ENCODE measurements around the gene EIF4G3. TPM values are rescaled to one million over a fixed set of nuclear protein-coding genes. Genes with fewer than 3 reads are reported as not detected.

The EIF4G3 gene
- total and polyA plus RNA-seq, 4 donors: 16.5 to 59.8 (median 33.4) TPM

- DNase-seq (no peak), ATAC-seq (ENCODE audit: insufficient read depth, low FRiP score) (no peak)
- H3K9me3 ChIP-seq (ENCODE audit: control insufficient read depth in 4 of 4, insufficient read depth in 3 of 4, low read length in 3 of 4): no peaks in the 10 kb centered on the region
- 97 to 98% methylated on average over 6 of the region's 6 CpGs for WGBS, 2 donors
- no peak overlapping the region for H3K9ac ChIP-seq (ENCODE audit: insufficient read depth in 1 of 2, low read length in 2 of 2)
- no peaks in the 10 kb centered on the region for H3K27me3 ChIP-seq (ENCODE audit: control insufficient read depth in 3 of 3, insufficient read depth in 3 of 3, low read length in 2 of 3)
- H3K36me3 ChIP-seq (ENCODE audit: control insufficient read depth in 4 of 4, insufficient read depth in 4 of 4, low read length in 4 of 4): peaks cover 4 to 32% (median 18%) of the 10 kb centered on the region in 4 donors
- H3K4me1 ChIP-seq (ENCODE audit: control insufficient read depth in 5 of 5, insufficient read depth in 5 of 5, low read length in 5 of 5): no peaks in the 10 kb centered on the region
- H3K27ac ChIP-seq (ENCODE audit: low read depth in 1 of 2, low read length in 1 of 2): no peak overlapping the region
- TF ChIP-seq CTCF (IDR thresholded peaks at IDR 0.05; ENCODE audit: control extremely low read depth, extremely low read depth): no peak
- no peak overlapping the region for H3K4me3 ChIP-seq
These were observed 330.0 kb downstream of the EIF4G3 start for GRCh38 chr1:20846461-20847374.

DNA sequence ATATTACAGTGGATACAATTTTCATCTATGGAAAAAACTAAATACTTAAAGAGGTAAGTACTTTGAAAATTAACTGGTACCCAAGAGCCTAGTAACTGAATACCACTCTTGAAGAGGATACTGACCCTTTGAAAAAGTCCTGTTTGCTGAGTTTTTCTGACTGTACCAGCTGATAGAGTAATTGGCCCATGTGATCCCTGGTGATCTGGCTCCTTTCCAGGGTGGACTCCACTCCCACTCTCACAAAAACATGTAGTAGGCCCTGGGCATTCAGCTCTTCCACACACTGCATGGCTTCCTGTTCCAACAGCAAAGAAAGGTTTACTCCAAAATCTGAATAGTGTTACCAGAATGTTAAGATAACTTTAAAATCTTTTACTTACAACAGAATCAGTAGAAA lies 336.0 kb downstream of the EIF4G3 start:
- DNase-seq: peak in 2 of 3 donors; percentile 4 to 10
- H3K36me3 ChIP-seq (ENCODE audit: control insufficient read depth in 4 of 4, insufficient read depth in 4 of 4, low read length in 4 of 4): peaks cover 0 to 16% (median 10%) of the 10 kb centered on the region in 4 donors

DNA sequence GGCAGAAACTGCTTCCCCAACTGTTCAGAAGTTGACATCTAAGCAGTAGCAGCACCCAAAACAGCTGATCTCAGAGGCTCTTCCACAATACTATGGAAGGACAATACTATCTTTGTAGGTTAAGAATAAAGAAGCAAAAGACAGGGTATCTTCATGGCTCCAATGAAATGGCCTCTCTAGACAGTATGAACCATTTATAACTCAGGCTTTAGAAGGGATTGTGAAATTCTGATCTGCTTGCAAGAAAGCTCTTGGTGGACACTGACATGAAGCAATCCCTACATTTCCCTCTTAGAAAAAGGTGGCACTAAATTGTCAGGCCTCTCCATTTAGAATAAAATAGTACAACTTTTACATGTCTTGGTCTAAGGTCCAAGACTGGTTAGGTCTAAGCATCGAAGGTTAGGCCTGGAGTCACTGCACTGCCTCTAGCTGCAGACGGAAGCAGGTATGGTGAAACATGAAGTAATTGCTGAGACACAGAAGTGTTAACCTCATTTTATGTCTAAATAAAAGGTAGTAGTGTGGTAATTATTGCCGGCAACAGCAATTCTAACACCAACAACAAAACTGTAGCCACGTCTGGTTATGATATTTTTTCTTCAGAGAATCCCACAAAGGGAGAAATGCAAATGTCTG lies 339.0 kb downstream of the EIF4G3 start:
- DNase-seq (no peak), ATAC-seq (ENCODE audit: insufficient read depth, low FRiP score) (no peak)
- no peaks in the 10 kb centered on the region for H3K9me3 ChIP-seq (ENCODE audit: control insufficient read depth in 4 of 4, insufficient read depth in 3 of 4, low read length in 3 of 4)
- WGBS, 2 donors: 56 to 80% methylated on average over 4 of the region's 4 CpGs
- H3K9ac ChIP-seq (ENCODE audit: insufficient read depth in 1 of 2, low read length in 2 of 2): no peak overlapping the region
- H3K27ac ChIP-seq (ENCODE audit: low read depth in 1 of 2, low read length in 1 of 2): no peak overlapping the region
- peaks cover 0 to 16% (median 9%) of the 10 kb centered on the region in 4 donors for H3K36me3 ChIP-seq (ENCODE audit: control insufficient read depth in 4 of 4, insufficient read depth in 4 of 4, low read length in 4 of 4)
- TF ChIP-seq CTCF (IDR thresholded peaks at IDR 0.05; ENCODE audit: control extremely low read depth, extremely low read depth): no peak
- no peaks in the 10 kb centered on the region for H3K4me1 ChIP-seq (ENCODE audit: control insufficient read depth in 5 of 5, insufficient read depth in 5 of 5, low read length in 5 of 5)
- H3K4me3 ChIP-seq: no peak overlapping the region
- H3K27me3 ChIP-seq (ENCODE audit: control insufficient read depth in 3 of 3, insufficient read depth in 3 of 3, low read length in 2 of 3): no peaks in the 10 kb centered on the region

More for the DNA sequence above, 336.0 kb downstream of the EIF4G3 start:
- H3K27me3 ChIP-seq (ENCODE audit: control insufficient read depth in 3 of 3, insufficient read depth in 3 of 3, low read length in 2 of 3): no peaks in the 10 kb centered on the region
- H3K4me1 ChIP-seq (ENCODE audit: control insufficient read depth in 5 of 5, insufficient read depth in 5 of 5, low read length in 5 of 5): no peaks in the 10 kb centered on the region
- H3K9ac ChIP-seq (ENCODE audit: insufficient read depth in 1 of 2, low read length in 2 of 2): no peak overlapping the region
- no peaks in the 10 kb centered on the region for H3K9me3 ChIP-seq (ENCODE audit: control insufficient read depth in 4 of 4, insufficient read depth in 3 of 4, low read length in 3 of 4)
- H3K4me3 ChIP-seq: no peak overlapping the region
- no peak for ATAC-seq (ENCODE audit: insufficient read depth, low FRiP score)
- no peak for TF ChIP-seq CTCF (IDR thresholded peaks at IDR 0.05; ENCODE audit: control extremely low read depth, extremely low read depth)
- no peak overlapping the region for H3K27ac ChIP-seq (ENCODE audit: low read depth in 1 of 2, low read length in 1 of 2)
